K562 (cell line): ENCODE measurements around the gene LCA5L. TPM values are rescaled to one million over a fixed set of nuclear protein-coding genes. Genes with fewer than 3 reads are reported as not detected.

ENCODE experiments used
- NCOA2 ChIP-seq, 2 experiments: fragments of 450-650 bp; IDR thresholded peaks; 2 replicates each; pipeline ENCODE4 v1.6.1; 2018; ENCODE audit warnings: mild to moderate bottlenecking in 2 of 2, moderate library complexity in 1 of 2; ENCODE audit not compliant: partially characterized antibody in 2 of 2
- NFRKB ChIP-seq: fragments of 450-650 bp; IDR thresholded peaks from 2 replicates; pipeline ENCODE4 v1.6.1; 2016; ENCODE audit warnings: low read depth
- RBM17 ChIP-seq: fragments of 200-400 bp; formaldehyde crosslinking; IDR thresholded peaks from 2 replicates; pipeline ENCODE4 v1.6.1; 2017; ENCODE audit warnings: low read depth, mild to moderate bottlenecking, low read length, borderline replicate concordance
- RREB1 ChIP-seq: fragments of 250-450 bp; sonication (Bioruptor Pico); IDR thresholded peaks from 2 replicates; pipeline ENCODE4 v1.4.0; 2020
- STAT6 ChIP-seq: sonication (generic); formaldehyde crosslinking; IDR thresholded peaks from 2 replicates; pipeline ENCODE4 v1.8.1; 2023; ENCODE audit warnings: mild to moderate bottlenecking, missing genetic modification reagents
- YBX1 ChIP-seq: fragments of 450-650 bp; IDR thresholded peaks from 2 replicates; pipeline ENCODE4 v1.7.1; 2016; ENCODE audit warnings: mild to moderate bottlenecking
- ZHX1 ChIP-seq: fragments of 150-350 bp; conservative IDR thresholded peaks from 2 replicates; pipeline ENCODE4 v1.6.1; 2014; ENCODE audit warnings: low read length
- ZNF224 ChIP-seq: sonication (generic); formaldehyde crosslinking; IDR thresholded peaks from 2 replicates; pipeline ENCODE4 v1.8.0; 2022; ENCODE audit warnings: mild to moderate bottlenecking, missing genetic modification reagents
- ZNF41 ChIP-seq: fragments of 250-450 bp; sonication (Bioruptor Pico); conservative IDR thresholded peaks from 2 replicates; pipeline ENCODE4 v1.4.0; 2020; ENCODE audit warnings: mild to moderate bottlenecking
- polyA plus RNA-seq, 8 experiments: library from polyadenylated mRNA; depleted of rRNA in 4 of 8; stranded (reverse) in 5 of 8; unstranded in 3 of 8; fragments of >200 nt; fragmentation: Nextera tagmentation in 2 of 8; fragmentation: Illumina TruSeq in 1 of 8; extraction: Ambion mirVana in 2 of 8; extraction: Trizol in 1 of 8; gene quantifications; 2 replicates each; pipeline versions ENCODE4 v1.2.1 to v1.2.3, GENCODE V29; 2011 to 2014; ENCODE audit warnings: inconsistent platforms in 1 of 8, missing spikeins in 1 of 8
- total RNA-seq, 7 experiments: library from RNA; depleted of rRNA in 6 of 7; stranded (reverse); fragments of >200 nt in 6 of 7; fragmentation: Illumina TruSeq in 2 of 7; extraction: Trizol in 2 of 7; gene quantifications; 2 replicates each; pipeline versions ENCODE4 v1.2.1 to v1.2.3, GENCODE V29; 2011 to 2021; ENCODE audit warnings: low replicate concordance in 1 of 7

Gene LCA5L
- total and polyA plus RNA-seq, 9 of the 15 experiments (the other 6 are each of a cell fraction or from before 2014, with no cell fraction given) = 1.8 to 4.9 (median 3.8) TPM

GRCh38 chr21:39445321-39446269 lies at the start of gene LCA5L (continued):
- 0 out of 2 replicates have a peak, but pooled peaks have one; percentile 29 for TF ChIP-seq ZHX1
- TF ChIP-seq YBX1 = no peak
- TF ChIP-seq RBM17 = no peak
- TF ChIP-seq STAT6 (CRISPR knock-in tag) = no peak; the same call in 1 of the 2 replicates
- no peak for TF ChIP-seq NCOA2 (IDR thresholded peaks at IDR 0.05; ENCODE audit: partially characterized antibody in 2 of 2)
- no peak for TF ChIP-seq ZNF41 (CRISPR knock-in tag)
- peak; percentile 38; the same call in 1 of the 2 replicates for TF ChIP-seq NFRKB
- peak; percentile 14; the same call in 1 of the 2 replicates for TF ChIP-seq RREB1 (CRISPR knock-in tag)
- TF ChIP-seq ZNF224 (CRISPR knock-in tag) = no peak
